ENCODE results near the gene BAG2.

The BAG2 gene

DNA sequence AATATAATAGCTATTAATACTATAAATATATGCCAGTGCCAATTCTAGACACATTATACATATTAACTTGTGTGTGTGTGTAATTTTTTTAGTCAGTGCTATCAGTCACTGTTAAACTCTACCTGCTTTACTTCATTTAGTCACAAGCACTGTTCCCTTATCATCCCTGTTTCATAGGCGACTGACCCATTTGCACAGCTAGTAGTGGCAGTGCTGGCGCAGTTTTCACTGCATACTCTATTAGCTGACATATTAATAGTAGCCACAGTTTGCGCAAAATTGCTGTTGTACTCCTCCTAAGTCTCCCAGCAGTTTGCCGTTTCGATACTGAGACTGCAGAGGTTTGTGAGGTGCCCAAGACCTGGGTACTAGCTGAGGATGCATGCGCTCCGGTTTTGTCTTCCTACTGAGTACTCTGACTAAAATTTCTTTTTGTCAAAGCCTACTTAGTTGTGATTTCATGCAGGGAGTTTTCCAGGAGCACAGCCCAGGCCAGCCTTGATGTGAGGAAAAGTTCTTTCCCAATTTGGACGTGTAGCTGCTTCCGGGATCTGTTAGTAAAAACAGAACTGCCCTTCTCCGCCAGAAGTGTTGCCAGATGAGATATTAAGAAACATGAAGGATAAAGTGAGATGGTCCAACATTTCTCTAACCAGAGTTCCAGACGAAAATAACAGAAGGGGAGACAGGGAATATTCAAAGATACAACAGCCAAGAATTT, 5.6 kb downstream of the BAG2 start:
- no peak for DNase-seq

DNA sequence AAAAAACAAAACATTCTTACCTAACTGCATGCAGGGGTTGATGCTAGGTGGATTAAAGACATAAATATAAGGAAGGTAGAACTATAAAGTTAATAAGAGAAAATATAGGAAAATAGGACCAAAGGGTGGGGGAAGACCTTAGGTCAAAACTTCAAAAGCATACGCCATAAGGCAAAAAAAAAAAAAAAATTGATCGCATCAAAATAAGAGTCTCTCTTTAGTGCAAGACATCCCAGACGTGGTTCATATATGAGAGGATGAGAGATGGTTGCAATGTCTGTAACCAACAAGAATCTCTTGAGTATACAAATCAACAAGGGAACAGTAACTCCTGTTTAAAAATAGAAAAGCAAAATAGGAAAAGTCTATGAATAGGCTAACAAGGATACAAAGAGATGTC, 8.5 kb downstream of the BAG2 start:
- DNase-seq = no peak

DNA sequence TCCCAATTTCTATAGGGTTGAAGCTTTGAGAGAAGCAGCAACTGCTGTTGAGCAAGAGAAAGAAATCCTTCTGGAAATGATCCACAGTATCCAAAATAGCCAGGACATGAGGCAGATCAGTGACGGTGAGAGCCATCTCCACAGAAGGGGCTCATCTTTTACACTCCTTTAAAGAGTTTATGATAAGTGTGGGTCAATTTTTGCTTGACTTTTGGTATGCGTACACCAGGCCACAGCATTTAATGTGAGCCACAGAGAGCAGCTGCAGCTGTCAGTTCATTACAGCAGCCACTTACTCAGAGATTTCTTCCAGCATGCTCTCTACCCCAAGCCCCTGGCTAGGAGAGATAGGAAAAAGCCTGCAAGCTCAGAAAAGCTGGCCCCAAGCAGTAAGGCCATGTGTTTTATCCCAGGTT, 9.9 kb downstream of the BAG2 start:
- DNase-seq = no peak

DNA sequence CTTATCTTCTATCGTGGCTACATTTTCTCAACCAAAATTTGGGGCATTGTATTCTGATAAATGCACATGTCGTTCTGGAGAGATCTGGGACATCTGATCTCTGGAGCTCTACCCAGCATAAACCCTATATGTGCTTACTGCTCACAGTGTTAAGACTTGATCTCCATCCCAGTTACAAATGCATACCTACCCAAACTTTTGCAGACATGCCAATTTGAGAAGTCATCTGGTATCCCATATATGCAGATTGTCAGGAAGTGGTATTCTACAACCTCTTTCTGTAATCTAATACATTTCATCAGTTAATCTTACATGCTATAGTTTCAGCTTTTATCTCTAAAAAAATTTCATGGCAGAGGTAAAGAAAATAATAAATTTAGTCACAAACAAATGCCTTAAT, 11.2 kb downstream of the BAG2 start:
- DNase-seq = no peak

DNA sequence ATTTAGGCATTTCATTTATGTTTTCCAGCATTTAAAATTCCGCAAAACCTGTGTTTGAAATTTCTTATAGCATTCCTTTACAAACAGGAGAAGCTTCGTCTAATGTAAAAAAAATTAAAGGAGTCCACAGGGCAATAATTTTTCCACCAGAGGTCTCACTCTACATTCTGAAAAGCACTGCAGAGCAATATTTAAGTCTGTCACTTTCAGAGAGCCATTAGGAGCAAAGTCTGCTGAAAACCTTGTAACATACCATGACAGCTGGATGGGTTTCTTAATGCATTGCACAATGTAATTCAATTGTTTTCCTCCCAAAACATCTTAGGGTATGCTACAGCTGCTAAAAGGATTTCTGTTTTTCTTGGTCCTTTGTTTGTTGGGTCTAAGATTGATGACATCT, 18.0 kb downstream of the BAG2 start:
- DNase-seq = peak; percentile 6

DNA sequence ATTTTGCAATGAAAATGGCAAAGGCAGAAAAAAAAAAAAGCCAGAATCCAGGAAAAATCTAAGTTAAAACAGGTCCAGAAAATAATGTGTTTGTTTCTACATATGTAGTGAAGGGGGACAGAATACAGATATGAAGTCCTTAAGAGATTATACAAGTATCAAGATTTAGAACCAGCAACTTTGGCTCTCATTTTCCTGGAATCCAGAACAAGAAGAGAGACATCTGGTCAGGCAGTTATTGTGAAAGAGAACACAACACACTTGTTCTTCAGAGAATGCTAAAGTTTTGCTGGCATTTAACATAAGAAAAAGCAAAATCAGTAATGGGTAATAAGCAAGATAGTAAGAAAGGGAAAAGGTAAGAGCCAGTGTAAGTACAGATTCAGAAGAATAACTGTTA, 21.1 kb downstream of the BAG2 start:
- no peak for DNase-seq

DNA sequence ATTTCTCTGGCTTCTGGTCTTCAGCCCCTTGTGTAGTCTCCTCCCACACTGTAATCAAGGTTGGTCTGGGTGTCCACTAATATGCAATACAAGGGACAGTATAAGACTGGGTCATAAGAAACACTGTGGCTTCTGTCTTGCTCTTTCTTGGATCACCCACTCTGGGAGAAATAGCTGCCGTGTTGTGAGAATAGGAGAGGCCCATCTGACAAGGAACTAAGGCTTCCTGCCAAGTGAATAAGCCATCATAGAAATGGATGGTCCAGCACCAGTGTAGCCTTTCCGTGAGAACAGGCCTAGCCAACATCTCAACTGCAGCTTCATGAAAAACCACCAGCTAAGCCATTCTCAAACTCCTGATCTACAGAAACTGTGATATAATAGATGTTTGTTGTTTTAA, 23.3 kb downstream of the BAG2 start:
- no peak for DNase-seq

DNA sequence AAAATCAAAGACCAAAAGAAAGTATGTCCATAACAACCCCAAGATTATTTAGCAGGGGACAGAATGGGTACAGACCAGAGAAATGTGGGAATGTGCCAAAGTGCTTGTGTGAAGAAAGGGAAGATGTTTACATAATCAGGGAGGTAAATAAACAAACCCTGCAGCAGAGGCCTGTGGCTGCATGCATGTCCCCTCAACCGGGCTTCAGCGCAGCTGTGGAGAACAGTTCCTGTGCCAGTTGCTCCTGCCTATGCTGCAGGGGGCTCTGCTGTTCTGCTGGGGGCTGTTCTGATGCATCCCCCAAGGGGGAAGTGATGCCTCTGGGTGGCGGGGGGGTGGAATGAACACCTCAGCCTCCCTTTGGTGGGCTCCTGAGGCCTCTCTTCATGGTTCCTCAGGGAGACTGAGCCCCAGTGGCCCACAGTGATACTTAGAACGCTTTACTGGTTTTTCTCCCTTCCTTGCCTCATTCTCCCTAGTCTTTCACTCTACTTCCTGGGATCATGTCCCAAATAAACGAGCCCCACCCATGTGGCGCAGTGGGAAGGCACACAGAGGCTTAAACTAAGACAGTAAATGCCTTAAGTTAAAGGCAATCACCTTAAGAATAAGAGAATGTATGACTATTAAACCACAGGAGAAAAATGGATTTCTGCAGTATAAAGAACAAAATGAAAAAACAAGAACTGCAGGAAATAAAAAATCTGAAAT, 27.0 kb downstream of the BAG2 start:
- DNase-seq = no peak

DNA sequence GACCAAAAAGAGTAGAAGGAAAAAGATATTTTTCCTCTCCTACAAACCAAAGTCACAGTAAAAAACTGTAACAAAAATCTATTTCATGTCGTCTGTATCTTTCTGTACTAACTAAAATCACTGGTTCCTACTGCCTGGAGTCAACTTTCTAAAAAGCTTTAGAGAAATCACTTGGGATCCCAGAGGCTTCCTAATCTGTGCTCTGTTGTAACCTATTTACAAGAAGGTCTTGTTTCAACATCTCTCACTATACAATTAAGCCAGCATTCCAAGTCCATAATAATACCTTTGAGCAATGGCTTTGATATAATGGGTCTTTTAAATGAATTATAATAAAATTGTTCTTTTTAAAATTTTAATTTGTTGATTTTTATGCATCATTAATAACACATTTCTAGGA, 29.6 kb downstream of the BAG2 start:
- no peak for DNase-seq

DNA sequence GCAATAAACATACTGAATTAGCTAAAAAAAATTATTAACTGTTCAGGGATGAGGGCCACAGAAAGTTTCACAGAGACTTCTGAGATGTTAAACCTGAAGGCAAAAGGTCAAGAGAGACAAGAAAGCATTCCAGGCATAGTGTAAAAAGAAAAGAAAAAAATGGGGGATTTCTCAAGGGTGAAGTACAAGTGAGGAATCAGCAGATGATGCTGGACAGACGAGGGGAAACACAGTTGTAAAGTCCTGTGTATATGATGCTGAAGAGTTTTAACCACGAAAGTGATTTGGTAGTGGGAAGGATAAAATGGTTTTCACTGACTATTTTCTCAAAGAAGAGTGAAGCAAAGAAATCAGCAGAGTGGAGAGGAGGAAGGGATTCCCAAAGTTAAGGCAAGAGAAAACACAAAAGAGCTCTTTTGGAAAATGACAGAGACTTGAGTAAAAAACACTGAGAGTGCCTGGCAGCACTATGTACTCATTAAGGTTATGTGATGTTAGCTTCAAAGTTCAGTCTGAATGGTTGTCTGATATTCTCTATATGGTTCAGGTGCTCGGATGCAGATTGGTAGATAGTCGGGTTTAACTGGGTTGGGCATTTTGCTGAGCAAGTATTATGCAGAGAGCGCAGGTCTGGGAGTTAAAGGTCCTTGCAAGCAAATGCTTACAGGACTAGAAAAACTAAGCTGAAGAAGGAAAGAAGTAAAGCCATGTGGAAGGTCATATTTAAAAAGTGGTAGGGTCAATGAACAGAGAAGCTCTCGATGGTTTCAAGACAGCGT, 33.6 kb downstream of the BAG2 start:
- no peak for DNase-seq

DNA sequence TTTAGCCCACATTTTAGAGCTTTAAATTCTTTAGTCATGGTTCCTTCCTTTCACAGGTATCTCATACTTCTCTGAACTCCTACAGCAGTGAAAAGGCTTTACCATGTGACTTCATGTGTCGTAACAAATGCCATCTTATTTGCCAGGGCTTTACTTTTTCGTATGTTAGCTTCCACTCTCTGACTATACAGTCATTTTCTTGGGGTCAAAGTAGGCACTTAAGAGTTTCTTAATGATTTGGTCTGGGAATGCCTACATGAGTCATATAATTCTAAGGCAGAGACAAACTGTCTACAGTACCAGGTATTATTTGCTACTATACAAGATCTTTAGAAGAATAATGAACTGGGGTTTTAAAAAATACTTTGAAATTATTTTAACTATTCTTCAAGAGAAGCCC, 35.0 kb downstream of the BAG2 start:
- DNase-seq = no peak

DNA sequence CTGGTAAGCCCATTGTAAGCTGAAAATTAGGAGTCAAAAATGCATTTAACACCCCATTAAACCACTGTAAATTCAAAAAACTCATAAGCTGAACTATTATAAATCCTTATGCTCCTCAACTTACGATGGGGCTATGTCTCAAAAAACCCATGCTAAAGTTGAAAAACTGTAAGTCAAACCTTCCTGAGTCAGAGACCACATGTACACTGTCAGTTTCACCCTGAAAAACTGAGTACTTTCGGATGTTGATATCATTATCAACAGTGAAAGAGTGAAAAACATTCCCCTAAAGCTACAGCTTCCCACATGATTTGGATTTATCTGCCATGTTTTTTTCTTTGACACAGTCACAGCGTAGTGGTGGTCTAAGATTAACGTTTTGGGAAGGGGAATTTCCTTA, 35.7 kb downstream of the BAG2 start:
- no peak for DNase-seq

DNA sequence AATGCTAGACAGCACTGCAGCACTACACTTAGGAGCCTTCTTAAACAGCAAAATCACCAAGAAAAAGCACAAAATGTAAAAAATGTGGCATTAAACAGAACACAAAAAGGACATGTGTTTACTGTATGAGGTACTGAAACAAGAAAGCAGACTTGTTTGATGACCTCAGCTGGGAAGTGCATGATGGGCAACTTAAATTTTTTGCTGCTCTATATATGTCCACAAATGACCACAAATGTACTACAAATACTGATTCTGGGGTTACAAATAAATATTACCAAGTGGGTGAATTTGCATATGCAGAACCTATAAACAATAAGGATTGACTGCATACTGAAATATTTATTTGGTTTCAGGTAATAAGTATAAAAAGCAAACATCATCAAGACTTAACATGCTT, 36.9 kb downstream of the BAG2 start:
- DNase-seq = no peak

DNA sequence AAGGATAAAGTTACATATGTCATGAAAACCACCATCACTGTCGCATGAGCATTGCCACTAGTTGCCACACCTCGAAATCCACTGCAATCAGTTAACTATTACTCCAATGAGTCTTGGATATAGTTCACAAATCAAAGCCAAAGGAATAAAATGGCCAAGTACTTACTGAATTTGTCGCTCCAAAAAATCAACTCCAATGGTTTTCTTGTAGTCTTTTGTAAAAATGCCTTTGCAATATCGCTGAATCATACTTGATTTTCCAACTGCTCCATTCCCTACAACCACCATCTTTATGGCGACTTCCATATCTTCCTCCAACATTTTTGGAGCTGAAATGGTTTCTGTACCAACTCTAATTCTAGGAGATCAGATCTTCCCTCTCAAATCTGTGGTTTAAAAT, 37.9 kb downstream of the BAG2 start:
- DNase-seq = no peak

DNA sequence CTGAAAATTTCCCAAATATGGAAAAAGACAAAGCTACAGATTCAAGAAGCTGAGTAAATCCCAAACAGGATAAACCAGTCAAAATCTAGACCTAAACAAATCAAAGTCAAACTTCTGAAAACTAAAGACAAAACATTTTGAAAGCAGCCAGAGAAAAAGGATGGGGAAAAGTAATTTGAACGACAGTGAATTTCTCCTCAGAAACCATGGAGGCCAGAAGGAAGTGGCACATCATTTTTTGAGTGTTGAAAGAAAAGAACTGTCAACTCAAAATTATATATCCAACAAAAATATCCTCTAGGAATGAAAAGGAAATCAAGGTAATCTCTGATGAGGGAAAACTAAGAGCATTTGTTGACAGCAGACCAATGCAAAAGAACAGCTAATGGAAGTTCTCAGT, 43.1 kb downstream of the BAG2 start:
- DNase-seq = no peak

DNA sequence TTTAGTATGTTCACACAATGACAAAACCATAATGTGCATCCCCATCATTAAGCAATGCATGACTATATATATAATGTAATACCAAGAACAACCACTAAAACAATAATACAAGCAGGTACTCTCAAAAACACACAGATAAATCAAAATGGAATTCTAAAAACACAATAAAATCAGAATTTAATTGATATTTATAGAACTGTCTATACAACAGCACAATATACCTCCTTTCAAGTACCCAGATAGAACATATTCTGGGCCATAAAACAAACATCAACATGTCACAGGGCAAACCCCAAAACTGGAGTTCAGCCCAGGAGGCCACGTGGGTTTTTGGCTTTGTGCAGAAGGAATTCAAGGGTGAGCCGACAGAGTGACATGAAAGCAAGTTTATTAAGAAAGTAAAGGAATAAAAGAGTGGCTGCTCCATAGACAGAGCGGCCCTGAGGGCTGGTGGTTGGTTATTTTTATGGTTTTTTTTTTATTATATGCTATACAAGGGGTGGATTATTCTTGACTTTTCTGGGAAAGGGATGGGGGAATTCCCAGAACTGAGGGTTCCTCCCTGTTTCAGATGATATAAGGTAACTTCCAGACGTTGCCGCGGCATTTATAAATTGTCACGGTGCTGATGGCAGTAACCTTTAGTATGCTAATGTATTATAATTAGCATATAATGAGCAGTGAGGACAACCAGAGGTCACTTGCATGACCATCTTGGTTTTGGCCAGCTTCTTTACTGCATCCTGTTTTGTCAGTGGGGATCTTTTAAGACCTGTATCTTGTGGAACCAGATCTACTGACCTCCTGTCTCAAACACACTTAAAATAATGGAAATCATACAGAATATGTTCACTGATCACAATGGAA, 44.3 kb downstream of the BAG2 start:
- no peak for DNase-seq

DNA sequence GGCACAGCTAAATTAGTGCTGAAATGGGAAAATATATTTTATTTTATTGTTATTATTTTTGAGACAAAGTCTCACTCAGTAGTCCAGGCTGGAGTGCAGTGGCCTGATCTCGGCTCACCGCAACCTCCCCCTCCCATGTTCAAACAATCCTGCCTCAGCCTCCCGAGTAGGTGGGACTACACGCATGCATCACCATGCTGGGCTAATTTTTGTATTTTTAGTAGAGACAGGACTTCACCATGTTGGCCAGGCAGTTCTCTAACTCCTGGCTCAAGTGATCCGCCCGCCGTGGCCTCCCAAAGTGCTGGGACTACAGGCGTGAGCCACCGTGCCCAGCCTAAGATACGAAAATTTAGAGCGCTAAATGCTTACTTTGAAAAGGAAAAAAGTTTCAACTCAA, 45.1 kb downstream of the BAG2 start:
- DNase-seq = no peak

DNA sequence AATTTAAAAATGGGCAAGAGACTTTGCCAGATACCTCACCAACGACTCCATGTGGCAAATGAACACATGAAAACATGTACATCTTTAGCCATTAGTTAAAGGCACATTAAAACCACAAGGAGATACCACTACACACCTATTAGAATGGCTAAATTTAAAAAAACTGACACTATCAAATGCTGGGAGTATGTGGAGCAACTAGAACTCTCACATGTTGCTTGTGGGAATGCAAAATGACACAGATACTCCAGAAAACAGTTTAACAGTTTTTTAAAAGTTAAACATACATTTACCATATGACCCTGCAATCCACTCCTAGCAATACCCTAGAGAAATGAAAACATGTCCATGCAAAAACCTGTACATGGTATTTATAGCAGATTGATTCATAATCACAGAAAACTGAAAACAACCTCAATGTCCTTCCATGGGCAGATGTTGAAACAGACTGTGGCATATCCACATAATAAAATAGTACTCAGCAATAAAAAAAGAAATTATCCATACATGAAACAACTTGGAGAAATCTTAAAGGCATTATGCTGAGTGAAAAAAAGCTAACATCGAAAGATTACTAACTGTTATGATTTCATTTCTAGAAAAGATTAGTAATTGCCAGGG, 48.1 kb downstream of the BAG2 start:
- DNase-seq = no peak

DNA sequence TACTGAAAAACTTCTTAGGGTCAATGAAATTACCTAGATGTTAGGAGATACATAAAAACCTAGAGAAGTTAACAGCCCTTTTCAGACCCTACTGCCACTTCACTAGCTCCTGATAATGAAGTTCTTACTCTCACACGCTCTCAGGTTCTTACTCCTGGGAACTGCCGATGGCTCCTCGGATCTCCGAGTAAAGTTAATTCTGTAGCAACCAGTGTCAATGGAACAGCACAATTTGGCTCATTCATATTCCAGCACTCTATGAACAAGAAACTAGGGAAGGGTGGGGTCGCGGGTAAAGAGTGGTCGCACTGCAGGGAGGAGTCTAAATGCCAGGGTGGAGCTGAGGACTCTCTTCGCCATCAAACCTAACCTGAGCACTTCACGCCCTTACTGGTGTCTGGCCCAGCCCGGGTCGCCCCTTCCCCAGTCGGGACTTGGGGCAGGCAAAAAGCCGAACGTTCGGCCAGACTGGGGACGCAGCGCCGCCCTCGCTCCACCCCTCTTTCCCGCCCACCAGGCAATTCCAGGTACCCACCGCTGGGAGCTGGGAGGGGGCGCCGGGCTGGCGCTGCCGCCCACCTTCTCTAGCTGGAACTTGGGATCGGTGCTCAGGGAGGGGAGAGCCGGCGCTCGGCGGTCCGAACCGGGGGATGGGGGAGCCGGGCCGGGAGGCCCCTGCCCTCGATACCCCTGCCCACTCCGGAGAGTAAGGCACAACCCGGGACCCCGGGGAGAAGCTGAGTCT, 49.2 kb downstream of the BAG2 start:
- peak; percentile 30 for DNase-seq

DNA sequence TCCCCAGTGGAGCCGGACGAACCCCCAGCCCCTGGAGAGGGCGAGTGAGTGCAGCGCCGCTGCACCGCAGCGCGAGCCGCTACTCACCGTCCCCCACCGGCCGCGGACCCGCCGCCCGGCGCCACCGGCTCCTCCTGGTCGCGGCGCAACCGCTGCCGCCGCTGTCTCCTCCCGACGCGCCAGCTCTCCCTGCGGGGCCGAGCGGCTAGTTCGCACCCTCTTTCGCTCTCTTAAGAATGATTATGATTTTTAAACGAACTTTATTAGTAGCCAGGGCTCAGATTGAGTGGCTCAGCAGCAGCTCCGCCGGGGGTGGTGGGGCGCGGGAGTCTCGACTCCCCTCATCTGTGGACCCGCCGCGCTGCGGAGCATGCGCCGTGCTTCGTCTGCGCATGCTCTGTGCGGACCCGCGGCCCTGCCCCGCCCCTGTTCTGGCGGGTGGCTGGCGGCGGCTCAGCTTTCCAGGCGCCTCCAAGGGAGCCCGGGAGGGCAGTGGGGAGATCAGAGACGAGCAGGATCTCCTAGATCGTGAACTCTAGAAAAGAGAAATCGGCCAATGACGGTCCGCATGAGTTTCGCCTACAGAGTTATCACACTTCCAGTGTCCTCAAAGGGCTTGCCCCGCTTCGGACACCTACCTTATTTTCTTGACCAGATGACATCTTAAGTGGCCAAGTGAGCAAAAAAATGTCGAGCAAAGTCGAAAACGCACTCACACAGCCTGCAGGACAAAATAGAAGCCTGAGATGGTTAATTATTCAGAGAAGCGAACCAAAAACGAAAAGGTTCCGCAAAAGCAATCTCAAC, 50.0 kb downstream of the BAG2 start, which contains the start of gene RAB23:
Gene RAB23, minus strand, starts transcription at position 372 of the 807 bp plus-strand sequence. CDS start 11,927 bp downstream, outside the sequence.
- peak; percentile 68 for DNase-seq

DNA sequence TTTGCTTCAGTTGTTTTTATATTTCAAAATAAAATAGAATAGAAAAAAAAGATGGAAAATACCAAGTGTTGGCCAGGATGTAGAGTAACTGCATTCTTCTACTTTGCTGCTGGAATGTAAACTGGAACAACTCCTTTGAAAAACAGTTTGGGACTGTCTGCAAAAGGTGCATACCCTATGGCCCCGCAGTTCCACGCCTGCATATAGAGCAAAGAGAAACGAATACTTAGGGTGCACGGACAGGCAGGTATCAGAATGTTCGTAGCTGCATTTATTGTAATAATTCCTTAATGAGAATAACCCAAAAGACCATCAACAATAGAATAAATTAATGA, 50.6 kb downstream of the BAG2 start:
- no peak for DNase-seq

All from NCI-H446 treated with DMSO at 0.1 percent for 48 hours (cell line).